T-helper 17 cell (primary cell): ENCODE measurements around the gene COBL. TPM values are rescaled to one million over a fixed set of nuclear protein-coding genes. Genes with fewer than 3 reads are reported as not detected.

Source experiments
- ATAC-seq: fragments of 150-1000 bp; cut with Tn5 transposase; 2 replicates; pipeline ENCODE4 v1.10.0; 2021; ENCODE audit warnings: mild to moderate bottlenecking, moderate library complexity
- DNase-seq, 3 donors: peaks; one replicate each; pipeline versions ENCODE4 v3.0.0 to v3.0.0-alpha.2; 2020 to 2021
- H3K9me3 ChIP-seq: one replicate; pipeline ENCODE4 v1.7.0; 2013; ENCODE audit warnings: low read length, mild to moderate bottlenecking; ENCODE audit not compliant: control insufficient read depth, poor library complexity, severe bottlenecking
- H3K27ac Mint-ChIP-seq: one replicate; pipeline ENCODE4 v1.8.0; 2022; ENCODE audit warnings: mild to moderate bottlenecking, moderate library complexity, mixed read lengths
- H3K27me3 Mint-ChIP-seq: one replicate; pipeline ENCODE4 v1.8.0; 2022; ENCODE audit warnings: mixed read lengths
- H3K36me3 Mint-ChIP-seq: one replicate; pipeline ENCODE4 v1.8.0; 2022; ENCODE audit warnings: low read depth, mixed read lengths
- H3K4me1 Mint-ChIP-seq: one replicate; pipeline ENCODE4 v1.8.0; 2022; ENCODE audit warnings: mild to moderate bottlenecking, mixed read lengths
- H3K4me3 Mint-ChIP-seq: one replicate; pipeline ENCODE4 v1.8.0; 2022; ENCODE audit warnings: mild to moderate bottlenecking, moderate library complexity, mixed read lengths
- total RNA-seq, 4 donors: library from RNA in 2 of 4; stranded (reverse) in 2 of 4; gene quantifications; one replicate each; pipeline ENCODE4 v1.2.3 and lab custom pipeline; 2022 to 2026

Gene COBL
- total RNA-seq (not detected), total RNA-seq (lab: John Stamatoyannopoulos, UW) (0 to 0.93 reads per million in 2 donors)

GRCh38 chr7:51316666-51317581, at the start of gene COBL:
Gene COBL (minus strand): TSS chr7:51316809. CDS start chr7:51316633, 176 bp downstream.
- no peak for ATAC-seq
- Mint-ChIP-seq H3K27ac (no peak within 1 kb of the TSS), H3K27me3 (peaks cover 39% of the 10 kb centered on the region), H3K36me3 (no peaks in the 10 kb centered on the region), H3K4me1 (peaks cover 2% of the 10 kb centered on the region), H3K4me3 (peak within 1 kb of the TSS; percentile 58)
- no peak for DNase-seq
- no peaks in the 10 kb centered on the region for H3K9me3 ChIP-seq

GRCh38 chr7:51366172-51366728, 49.6 kb upstream of the COBL start:
- Mint-ChIP-seq H3K27ac (no peak overlapping the region), H3K27me3 (peaks cover 15% of the 10 kb centered on the region), H3K4me1 (no peaks in the 10 kb centered on the region), H3K4me3 (no peak overlapping the region), H3K36me3 (no peaks in the 10 kb centered on the region)
- no peaks in the 10 kb centered on the region for H3K9me3 ChIP-seq
- no peak for ATAC-seq
- DNase-seq = no peak

- no peak overlapping the region for H3K27ac Mint-ChIP-seq
- no peaks in the 10 kb centered on the region for H3K4me1 Mint-ChIP-seq
- no peaks in the 10 kb centered on the region for H3K9me3 ChIP-seq
- ATAC-seq (no peak), DNase-seq (no peak)
- no peaks in the 10 kb centered on the region for H3K36me3 Mint-ChIP-seq
- H3K27me3 Mint-ChIP-seq = no peaks in the 10 kb centered on the region
- H3K4me3 Mint-ChIP-seq = no peak overlapping the region
Measured at GRCh38 chr7:51357821-51358220, 41.2 kb upstream of the COBL start.

- no peaks in the 10 kb centered on the region for H3K36me3 Mint-ChIP-seq
- no peak overlapping the region for H3K27ac Mint-ChIP-seq
- no peaks in the 10 kb centered on the region for H3K9me3 ChIP-seq
- H3K4me3 Mint-ChIP-seq = no peak overlapping the region
- DNase-seq (no peak), ATAC-seq (no peak)
- no peaks in the 10 kb centered on the region for H3K27me3 Mint-ChIP-seq
- no peaks in the 10 kb centered on the region for H3K4me1 Mint-ChIP-seq
Measured at GRCh38 chr7:51356849-51357516, 40.4 kb upstream of the COBL start.

- Mint-ChIP-seq H3K36me3 (no peaks in the 10 kb centered on the region), H3K4me3 (no peak overlapping the region), H3K27me3 (no peaks in the 10 kb centered on the region), H3K4me1 (no peaks in the 10 kb centered on the region), H3K27ac (no peak overlapping the region)
- no peaks in the 10 kb centered on the region for H3K9me3 ChIP-seq
- ATAC-seq (no peak), DNase-seq (no peak)
Measured at GRCh38 chr7:51354897-51355296, 38.3 kb upstream of the COBL start.

- DNase-seq (no peak), ATAC-seq (no peak)
- Mint-ChIP-seq H3K27ac (no peak overlapping the region), H3K4me1 (no peaks in the 10 kb centered on the region), H3K4me3 (no peak overlapping the region), H3K36me3 (no peaks in the 10 kb centered on the region), H3K27me3 (no peaks in the 10 kb centered on the region)
- H3K9me3 ChIP-seq = no peaks in the 10 kb centered on the region
Measured at GRCh38 chr7:51354434-51354833, 37.8 kb upstream of the COBL start.

- no peak overlapping the region for H3K4me3 Mint-ChIP-seq
- no peaks in the 10 kb centered on the region for H3K36me3 Mint-ChIP-seq
- ATAC-seq (no peak), DNase-seq (no peak)
- H3K4me1 Mint-ChIP-seq = no peaks in the 10 kb centered on the region
- H3K27me3 Mint-ChIP-seq = no peaks in the 10 kb centered on the region
- H3K27ac Mint-ChIP-seq = no peak overlapping the region
- no peaks in the 10 kb centered on the region for H3K9me3 ChIP-seq
Measured at GRCh38 chr7:51352174-51353100, 35.8 kb upstream of the COBL start.

- H3K4me1 Mint-ChIP-seq = no peaks in the 10 kb centered on the region
- ATAC-seq (no peak), DNase-seq (no peak)
- no peaks in the 10 kb centered on the region for H3K9me3 ChIP-seq
- H3K4me3 Mint-ChIP-seq = no peak overlapping the region
- H3K27ac Mint-ChIP-seq = no peak overlapping the region
- H3K36me3 Mint-ChIP-seq = no peaks in the 10 kb centered on the region
- H3K27me3 Mint-ChIP-seq = no peaks in the 10 kb centered on the region
Measured at GRCh38 chr7:51351661-51352060, 35.1 kb upstream of the COBL start.

GRCh38 chr7:51350546-51350896, 33.9 kb upstream of the COBL start:
- DNase-seq = no peak
- no peak overlapping the region for H3K27ac Mint-ChIP-seq
- no peak overlapping the region for H3K4me3 Mint-ChIP-seq
- H3K27me3 Mint-ChIP-seq = no peaks in the 10 kb centered on the region
- H3K36me3 Mint-ChIP-seq = no peaks in the 10 kb centered on the region
- ATAC-seq = no peak
- H3K4me1 Mint-ChIP-seq = no peaks in the 10 kb centered on the region
- no peaks in the 10 kb centered on the region for H3K9me3 ChIP-seq

- Mint-ChIP-seq H3K4me1 (no peaks in the 10 kb centered on the region), H3K36me3 (no peaks in the 10 kb centered on the region), H3K27me3 (no peaks in the 10 kb centered on the region), H3K4me3 (no peak overlapping the region), H3K27ac (no peak overlapping the region)
- no peak for DNase-seq
- ATAC-seq = no peak
- H3K9me3 ChIP-seq = no peaks in the 10 kb centered on the region
Measured at GRCh38 chr7:51349820-51350545, 33.4 kb upstream of the COBL start.

- H3K4me1 Mint-ChIP-seq = no peaks in the 10 kb centered on the region
- H3K4me3 Mint-ChIP-seq = no peak overlapping the region
- H3K27me3 Mint-ChIP-seq = peaks cover 13% of the 10 kb centered on the region
- no peak for ATAC-seq
- no peaks in the 10 kb centered on the region for H3K9me3 ChIP-seq
- DNase-seq = no peak
- H3K36me3 Mint-ChIP-seq = no peaks in the 10 kb centered on the region
- no peak overlapping the region for H3K27ac Mint-ChIP-seq
Measured at GRCh38 chr7:51346126-51346525, 29.5 kb upstream of the COBL start.

GRCh38 chr7:51344406-51345138, 28.0 kb upstream of the COBL start:
- Mint-ChIP-seq H3K36me3 (no peaks in the 10 kb centered on the region), H3K4me3 (no peak overlapping the region), H3K4me1 (no peaks in the 10 kb centered on the region), H3K27me3 (peaks cover 13% of the 10 kb centered on the region), H3K27ac (no peak overlapping the region)
- H3K9me3 ChIP-seq = no peaks in the 10 kb centered on the region
- ATAC-seq (no peak), DNase-seq (no peak)
